Liver (tissue), 3 donors: ENCODE results near the gene CASP9.
A peak's percentile ranks its signal among the peaks of the same experiment; 100 is the strongest.

Experiments
- RAD21 ChIP-seq, 2 donors: IDR thresholded peaks; 2 replicates each; pipeline ENCODE4 v1.6.1; 2016; ENCODE audit warnings: antibody characterized with exemption in 2 of 2, mild to moderate bottlenecking in 2 of 2
- SP1 ChIP-seq: IDR thresholded peaks from 2 replicates; pipeline ENCODE4 v1.6.1; 2018; ENCODE audit warnings: antibody characterized with exemption, mild to moderate bottlenecking
- TF ChIP-seq, protein P1 (sequence below): fragments of 150-350 bp; IDR thresholded peaks from 2 replicates; pipeline ENCODE4 v1.5.1; 2017; ENCODE audit warnings: improper control_type of control experiment, low read depth, low read length; ENCODE audit not compliant: missing input control
- donor health status: healthy.
- donor health status: healthy.

DNA sequence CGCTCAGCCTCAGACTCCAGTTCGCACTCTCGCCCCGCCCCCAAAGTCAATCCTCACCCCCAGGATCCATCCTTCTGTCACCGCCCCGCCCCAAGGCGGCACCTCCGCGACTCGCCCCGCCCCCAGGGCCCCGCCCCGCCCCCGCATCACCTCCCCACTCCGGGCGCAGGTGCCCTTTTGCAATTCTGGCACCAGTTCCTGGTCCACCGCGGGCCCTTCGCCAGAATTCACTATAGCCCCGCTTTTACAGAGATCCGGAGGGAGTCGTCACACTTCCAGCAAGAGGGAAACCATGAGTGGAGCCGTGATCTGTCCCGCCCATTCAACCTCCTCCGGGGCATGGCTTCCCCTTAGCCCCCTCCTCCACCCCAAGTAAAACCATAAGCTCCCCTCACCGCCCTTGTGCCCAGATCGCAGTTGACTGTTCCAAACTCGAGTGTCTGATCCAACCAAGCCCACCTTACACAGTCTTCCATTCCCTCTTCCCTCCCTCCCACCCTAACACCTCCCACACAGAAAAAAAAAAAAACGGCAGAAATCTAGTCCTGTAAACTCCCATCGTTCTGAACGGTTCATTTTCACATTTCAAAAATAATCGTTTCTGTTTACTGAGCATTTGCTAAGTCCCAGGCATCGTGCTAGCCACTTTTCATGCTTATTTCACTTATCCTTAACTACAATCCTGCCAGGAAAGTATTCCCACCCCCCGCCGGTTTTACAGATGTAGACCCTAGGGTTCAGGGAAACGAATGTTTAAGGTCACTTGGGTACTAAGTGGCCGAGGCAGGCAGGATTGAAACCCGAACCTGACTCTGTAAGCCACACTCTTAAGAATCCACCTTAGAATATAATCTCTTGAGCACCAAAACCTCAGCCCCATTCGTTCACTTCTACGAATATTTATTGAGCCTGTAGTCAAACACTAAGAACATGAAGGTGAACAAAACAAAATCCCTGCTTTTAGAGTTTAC is 1.3 kb upstream of the CASP9 start:
- TF ChIP-seq, protein P1, sequence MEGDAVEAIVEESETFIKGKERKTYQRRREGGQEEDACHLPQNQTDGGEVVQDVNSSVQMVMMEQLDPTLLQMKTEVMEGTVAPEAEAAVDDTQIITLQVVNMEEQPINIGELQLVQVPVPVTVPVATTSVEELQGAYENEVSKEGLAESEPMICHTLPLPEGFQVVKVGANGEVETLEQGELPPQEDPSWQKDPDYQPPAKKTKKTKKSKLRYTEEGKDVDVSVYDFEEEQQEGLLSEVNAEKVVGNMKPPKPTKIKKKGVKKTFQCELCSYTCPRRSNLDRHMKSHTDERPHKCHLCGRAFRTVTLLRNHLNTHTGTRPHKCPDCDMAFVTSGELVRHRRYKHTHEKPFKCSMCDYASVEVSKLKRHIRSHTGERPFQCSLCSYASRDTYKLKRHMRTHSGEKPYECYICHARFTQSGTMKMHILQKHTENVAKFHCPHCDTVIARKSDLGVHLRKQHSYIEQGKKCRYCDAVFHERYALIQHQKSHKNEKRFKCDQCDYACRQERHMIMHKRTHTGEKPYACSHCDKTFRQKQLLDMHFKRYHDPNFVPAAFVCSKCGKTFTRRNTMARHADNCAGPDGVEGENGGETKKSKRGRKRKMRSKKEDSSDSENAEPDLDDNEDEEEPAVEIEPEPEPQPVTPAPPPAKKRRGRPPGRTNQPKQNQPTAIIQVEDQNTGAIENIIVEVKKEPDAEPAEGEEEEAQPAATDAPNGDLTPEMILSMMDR, result no peak
- TF ChIP-seq SP1, result peak; percentile 32
- TF ChIP-seq RAD21 (IDR thresholded peaks at IDR 0.05), result no peak
